Glomerular endothelial cell (primary cell): ENCODE measurements around the gene BOC. TPM values are rescaled to one million over a fixed set of nuclear protein-coding genes. Genes with fewer than 3 reads are reported as not detected.
A peak's percentile ranks its signal among the peaks of the same experiment; 100 is the strongest.

Experiments
- DNase-seq: peaks from one replicate; pipeline ENCODE4 v3.0.0-alpha.2; 2011; ENCODE audit warnings: low read depth, low spot score; ENCODE audit errors: extremely low read depth
- total RNA-seq: library from RNA; depleted of rRNA; stranded (reverse); fragments of >200 nt; gene quantifications from 2 replicates; pipeline ENCODE4 v1.2.3, GENCODE V29; 2015

The BOC gene
- total RNA-seq, 1 donor from 2014 or later = 2.2 TPM

- no peak for DNase-seq
These were observed 73.9 kb downstream of the BOC start for GRCh38 chr3:113285226-113285625.

- DNase-seq = no peak
These were observed 74.4 kb downstream of the BOC start for GRCh38 chr3:113285741-113286140.

GRCh38 chr3:113286524-113286923, 75.2 kb downstream of the BOC start:
- DNase-seq = no peak

GRCh38 chr3:113287111-113287802, 75.9 kb downstream of the BOC start:
- peak; percentile 4 for DNase-seq

GRCh38 chr3:113287803-113288648, 76.7 kb downstream of the BOC start:
- DNase-seq = peak; percentile 57

- no peak for DNase-seq
These were observed 77.5 kb downstream of the BOC start for GRCh38 chr3:113288881-113289280.

- no peak for DNase-seq
These were observed 80.2 kb downstream of the BOC start for GRCh38 chr3:113291572-113291971.

GRCh38 chr3:113292933-113293332, 81.6 kb downstream of the BOC start:
- DNase-seq = no peak

GRCh38 chr3:113293348-113293747, 82.0 kb downstream of the BOC start:
- no peak for DNase-seq

- no peak for DNase-seq
These were observed 84.1 kb downstream of the BOC start for GRCh38 chr3:113295463-113295862.

GRCh38 chr3:113297287-113297686, 85.9 kb downstream of the BOC start:
- no peak for DNase-seq

GRCh38 chr3:113297841-113298240, 86.5 kb downstream of the BOC start:
- DNase-seq = no peak

GRCh38 chr3:113300596-113300995, 89.2 kb downstream of the BOC start:
- no peak for DNase-seq

- DNase-seq = no peak
These were observed 92.7 kb downstream of the BOC start for GRCh38 chr3:113304102-113304501.

- no peak for DNase-seq
These were observed 93.6 kb downstream of the BOC start for GRCh38 chr3:113304856-113305540.

- DNase-seq = no peak
These were observed 99.6 kb downstream of the BOC start for GRCh38 chr3:113310960-113311359.

GRCh38 chr3:113312416-113312815, 101.1 kb downstream of the BOC start:
- no peak for DNase-seq

- no peak for DNase-seq
These were observed 103.6 kb downstream of the BOC start for GRCh38 chr3:113314923-113315322.

- DNase-seq = no peak
These were observed 118.4 kb downstream of the BOC start for GRCh38 chr3:113329757-113330156.

- DNase-seq = no peak
These were observed 119.4 kb downstream of the BOC start for GRCh38 chr3:113330742-113331141.

GRCh38 chr3:113331187-113331586, 119.8 kb downstream of the BOC start:
- no peak for DNase-seq
